ENCODE data around the gene IL36A.

DNA sequence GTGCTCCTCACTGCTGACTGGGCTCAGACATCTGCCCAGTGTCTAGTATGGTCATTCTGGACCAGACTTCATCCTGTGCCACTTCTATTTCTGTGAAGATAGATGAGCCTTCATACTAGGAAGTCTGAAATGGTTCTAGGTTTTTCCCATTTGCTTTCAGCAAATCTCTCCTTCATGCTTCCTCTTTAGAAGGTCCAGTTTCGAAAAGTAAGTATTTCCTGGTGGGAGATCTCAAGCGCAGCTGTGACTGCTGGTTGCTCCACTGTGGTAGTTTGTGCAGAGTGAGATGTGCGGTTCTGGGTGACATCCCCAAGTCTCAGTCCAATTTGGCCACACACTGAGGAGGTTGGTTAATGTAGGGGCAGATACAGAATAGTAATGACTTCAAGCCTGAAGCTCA, 33.0 kb downstream of the IL36A start:
- TF ChIP-seq SIN3A (IDR thresholded peaks at IDR 0.05; ENCODE audit: borderline replicate concordance, insufficient read depth, low read depth, low read length) (no peak), TCF7L2 (IDR thresholded peaks at IDR 0.05; ENCODE audit: low read depth, low read length) (no peak), POLR2AphosphoS5 (IDR thresholded peaks at IDR 0.05; ENCODE audit: low read depth, low read length) (no peak)
- TF ChIP-seq, protein P1, sequence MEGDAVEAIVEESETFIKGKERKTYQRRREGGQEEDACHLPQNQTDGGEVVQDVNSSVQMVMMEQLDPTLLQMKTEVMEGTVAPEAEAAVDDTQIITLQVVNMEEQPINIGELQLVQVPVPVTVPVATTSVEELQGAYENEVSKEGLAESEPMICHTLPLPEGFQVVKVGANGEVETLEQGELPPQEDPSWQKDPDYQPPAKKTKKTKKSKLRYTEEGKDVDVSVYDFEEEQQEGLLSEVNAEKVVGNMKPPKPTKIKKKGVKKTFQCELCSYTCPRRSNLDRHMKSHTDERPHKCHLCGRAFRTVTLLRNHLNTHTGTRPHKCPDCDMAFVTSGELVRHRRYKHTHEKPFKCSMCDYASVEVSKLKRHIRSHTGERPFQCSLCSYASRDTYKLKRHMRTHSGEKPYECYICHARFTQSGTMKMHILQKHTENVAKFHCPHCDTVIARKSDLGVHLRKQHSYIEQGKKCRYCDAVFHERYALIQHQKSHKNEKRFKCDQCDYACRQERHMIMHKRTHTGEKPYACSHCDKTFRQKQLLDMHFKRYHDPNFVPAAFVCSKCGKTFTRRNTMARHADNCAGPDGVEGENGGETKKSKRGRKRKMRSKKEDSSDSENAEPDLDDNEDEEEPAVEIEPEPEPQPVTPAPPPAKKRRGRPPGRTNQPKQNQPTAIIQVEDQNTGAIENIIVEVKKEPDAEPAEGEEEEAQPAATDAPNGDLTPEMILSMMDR (IDR thresholded peaks at IDR 0.05) = no peak

Measured in Panc1 (cell line).